Cardiac septum (tissue), 1 donor: ENCODE measurements around the gene CDH23. TPM values are rescaled to one million over a fixed set of nuclear protein-coding genes. Genes with fewer than 3 reads are reported as not detected.

Experiments used
- DNase-seq: peaks from one replicate; pipeline ENCODE4 v3.0.0-alpha.2; 2020; ENCODE audit warnings: low spot score
- intact Hi-C: fragments of 100-400 bp; cut with DNase I; formaldehyde crosslinking; loops from one replicate; pipeline ENCODE4 v1.14.0; 2022
- total RNA-seq: library from RNA; stranded (reverse); fragmentation: NEBNext Ultra II Directional; extraction: Animal tissue kit (Norgen Biotek cat#: 25700); gene quantifications from one replicate; pipeline ENCODE4 v1.2.1, GENCODE V29; 2021
- donor health status: DM: no; HTN: no; CAD: no.

The CDH23 gene
- total RNA-seq, 1 donor from 2014 or later, result 9.3 TPM

GRCh38 chr10:71494476-71494875 lies 97.8 kb downstream of the CDH23 start:
- intact Hi-C loops, result no loop called here

GRCh38 chr10:71494980-71495381 lies 98.3 kb downstream of the CDH23 start:
- DNase-seq, result no peak
- intact Hi-C loops, result no loop called here

More at GRCh38 chr10:71494476-71494875, 97.8 kb downstream of the CDH23 start:
- no peak for DNase-seq

GRCh38 chr10:71496927-71497762 lies 100.4 kb downstream of the CDH23 start:
- intact Hi-C loops, result no loop called here
- DNase-seq, result no peak

GRCh38 chr10:71497763-71498326 lies 101.1 kb downstream of the CDH23 start:
- DNase-seq, result no peak

DNA sequence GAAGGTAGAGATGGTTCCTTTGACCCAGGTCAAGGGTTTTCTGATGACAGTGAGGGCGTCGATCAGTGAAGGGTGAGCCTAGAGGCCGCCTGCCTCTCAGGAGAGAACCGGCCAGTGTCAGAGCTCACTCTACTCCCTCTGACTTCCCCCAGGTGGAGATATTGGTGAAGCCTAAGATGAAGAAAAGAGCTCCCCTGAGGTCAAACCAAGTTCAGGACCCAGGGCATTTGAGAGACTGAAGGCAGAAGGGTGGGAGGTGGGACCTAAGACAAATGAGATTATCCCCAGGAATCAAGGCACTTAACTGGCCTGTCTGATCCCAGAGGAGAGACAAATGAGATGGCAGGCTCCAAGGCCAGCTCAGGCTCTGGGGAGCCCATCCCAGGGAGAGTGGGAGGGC lies 104.7 kb downstream of the CDH23 start:
- intact Hi-C loops, result no loop called here
- no peak for DNase-seq

More at GRCh38 chr10:71497763-71498326, 101.1 kb downstream of the CDH23 start:
- intact Hi-C loops, result no loop called here

DNA sequence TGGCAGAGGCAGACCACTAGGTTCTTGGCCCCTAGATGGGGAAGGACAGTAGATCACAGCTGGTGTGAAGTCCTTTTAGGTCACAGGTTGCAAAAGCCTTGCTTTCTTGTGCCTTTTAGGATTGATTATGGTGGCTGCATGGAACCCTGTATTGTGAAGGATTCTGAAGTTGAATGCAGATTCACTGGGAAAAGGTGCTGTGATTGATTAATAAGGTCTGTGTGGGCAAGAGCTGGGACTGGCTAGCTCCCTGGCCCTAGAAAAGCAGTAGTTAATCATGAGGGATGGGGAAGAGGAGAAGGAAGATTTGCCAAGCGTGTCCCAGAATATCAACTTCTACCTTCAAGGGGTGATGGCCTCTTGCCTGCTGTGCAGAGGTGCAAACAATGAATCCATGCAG lies 105.5 kb downstream of the CDH23 start:
- intact Hi-C loops, result no loop called here
- no peak for DNase-seq

GRCh38 chr10:71502851-71503250 lies 106.1 kb downstream of the CDH23 start:
- no peak for DNase-seq
- intact Hi-C loops, result no loop called here

- intact Hi-C loops, result no loop called here
Measured at GRCh38 chr10:71504168-71504567, 107.4 kb downstream of the CDH23 start.

DNA sequence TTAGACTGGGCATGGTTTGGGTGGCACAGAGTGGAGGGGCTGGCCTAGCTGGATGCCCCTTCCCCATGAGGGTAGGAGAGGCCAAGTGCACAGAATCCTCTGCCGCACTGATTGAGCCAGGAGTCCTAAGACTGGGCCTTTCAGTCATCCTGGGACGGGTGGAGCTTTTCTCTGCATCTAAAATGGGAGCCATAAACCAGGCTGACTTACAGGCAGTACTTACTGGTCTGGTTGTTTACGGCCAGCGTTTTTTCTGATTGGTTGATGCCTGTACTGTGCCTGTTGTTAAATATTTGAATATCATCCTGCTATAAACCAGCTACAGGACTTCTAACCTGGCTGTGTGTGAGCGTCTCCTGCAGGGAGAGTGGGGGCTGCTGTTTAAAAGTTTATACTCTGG lies 107.8 kb downstream of the CDH23 start:
- intact Hi-C loops, result no loop called here
- no peak for DNase-seq

More at GRCh38 chr10:71504168-71504567, 107.4 kb downstream of the CDH23 start:
- DNase-seq, result no peak

- intact Hi-C loops, result no loop called here
- no peak for DNase-seq
Measured at GRCh38 chr10:71505862-71506261, 109.1 kb downstream of the CDH23 start.

GRCh38 chr10:71509444-71509843 lies 112.7 kb downstream of the CDH23 start:
- intact Hi-C loops, result no loop called here
- no peak for DNase-seq

- no peak for DNase-seq
- intact Hi-C loops, result no loop called here
Measured at GRCh38 chr10:71511206-71511605, 114.5 kb downstream of the CDH23 start.

- intact Hi-C loops, result no loop called here
- DNase-seq, result no peak
Measured at GRCh38 chr10:71512312-71512711, 115.6 kb downstream of the CDH23 start.

DNA sequence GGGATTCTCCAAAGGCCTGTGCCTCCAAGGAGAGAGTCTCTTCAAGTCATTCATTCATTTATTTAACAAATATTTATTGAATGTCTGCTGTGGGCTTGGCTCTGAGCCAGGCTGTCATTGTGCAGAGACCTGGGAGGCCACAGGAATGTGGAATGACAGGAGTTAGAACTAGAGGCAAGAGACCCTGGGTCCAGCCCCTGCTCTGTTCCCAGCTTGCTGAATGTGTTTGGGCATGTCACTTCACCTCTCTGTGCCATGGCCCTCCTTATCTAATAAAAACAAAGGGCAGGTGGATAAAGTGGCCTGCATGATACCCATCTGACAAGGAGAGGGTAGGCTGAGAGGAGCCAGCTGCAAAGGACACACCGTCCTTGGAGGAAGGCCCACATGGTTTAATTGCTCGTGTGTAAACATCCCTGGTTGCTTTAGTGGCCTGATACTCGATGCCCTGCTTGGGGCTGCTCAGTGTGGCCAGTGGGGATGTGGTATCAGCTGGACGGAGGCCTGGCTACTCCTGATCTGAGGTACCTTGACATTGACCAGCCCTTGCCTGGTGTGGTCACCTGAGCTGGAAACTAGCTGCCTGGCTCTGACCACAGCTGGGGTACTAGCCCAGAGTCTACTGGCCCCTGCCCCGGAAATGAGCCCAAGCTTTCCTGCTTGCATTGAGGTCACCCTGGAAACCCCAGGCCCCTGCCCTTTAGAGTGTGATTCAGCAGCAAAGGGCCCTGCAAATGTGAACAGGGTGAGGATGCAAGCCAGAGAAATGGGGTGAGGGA lies 116.2 kb downstream of the CDH23 start:
- intact Hi-C loops, result no loop called here
- no peak for DNase-seq

GRCh38 chr10:71513540-71513853 lies 116.8 kb downstream of the CDH23 start:
- intact Hi-C loops, result no loop called here
- no peak for DNase-seq

- intact Hi-C loops, result no loop called here
- DNase-seq, result no peak
Measured at GRCh38 chr10:71513936-71514335, 117.2 kb downstream of the CDH23 start.

DNA sequence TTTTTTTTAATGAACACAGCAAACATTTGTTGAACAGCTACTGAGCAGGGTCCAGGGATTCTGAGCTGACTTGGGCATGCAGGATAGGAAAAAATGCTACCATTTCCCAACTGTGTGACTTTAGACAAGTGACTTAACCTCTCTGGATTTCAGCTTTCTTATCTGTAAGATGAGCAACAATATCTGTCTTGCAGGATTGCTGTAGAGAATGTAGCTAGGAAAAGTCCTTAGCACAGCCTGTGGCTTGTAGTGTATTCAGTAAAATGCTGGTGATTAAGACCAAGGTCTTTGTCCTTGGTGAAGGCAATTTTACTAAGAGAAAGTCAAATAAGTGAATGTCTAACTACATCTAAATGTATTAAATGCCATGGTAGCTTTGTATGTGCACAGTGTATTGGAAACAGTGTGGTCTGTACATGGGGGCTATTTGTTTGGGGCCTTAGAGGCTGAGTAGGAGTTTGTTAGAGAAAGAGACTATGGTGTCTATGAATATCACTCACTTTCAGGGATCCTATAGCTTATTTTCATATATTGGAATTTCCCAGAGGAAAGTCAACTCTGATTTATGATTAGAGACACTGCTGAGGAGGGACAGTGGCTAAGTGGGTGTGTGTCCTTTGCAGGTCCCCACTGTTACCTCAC lies 118.9 kb downstream of the CDH23 start:
- no peak for DNase-seq
- intact Hi-C loops, result no loop called here

GRCh38 chr10:71516890-71517289 lies 120.2 kb downstream of the CDH23 start:
- intact Hi-C loops, result no loop called here
- no peak for DNase-seq

GRCh38 chr10:71517298-71518169 lies 120.8 kb downstream of the CDH23 start:
- intact Hi-C loops, result no loop called here

More at GRCh38 chr10:71517298-71518169, 120.8 kb downstream of the CDH23 start:
- DNase-seq, result no peak
